Fibroblast of lung (primary cell): ENCODE results near the gene PIP4P1. TPM values are rescaled to one million over a fixed set of nuclear protein-coding genes. Genes with fewer than 3 reads are reported as not detected.
A peak's percentile ranks its signal among the peaks of the same experiment; 100 is the strongest.

Source experiments
- DNase-seq, 2 donors: peaks; one replicate each; pipeline versions ENCODE4 v3.0.0 to v3.0.0-alpha.2; 2010; ENCODE audit warnings: low read depth in 2 of 2
- H2AFZ ChIP-seq: 2 replicates; pipeline ENCODE4 v1.5.1; 2012; ENCODE audit warnings: low read length, control low read depth, inconsistent platforms
- H3K27ac ChIP-seq: 2 replicates; pipeline ENCODE4 v1.5.1; 2011; ENCODE audit warnings: low read length, control low read depth; ENCODE audit not compliant: insufficient read depth
- H3K27me3 ChIP-seq: 2 replicates; pipeline ENCODE4 v1.5.1; 2011; ENCODE audit warnings: mild to moderate bottlenecking, low read length; ENCODE audit not compliant: control insufficient read depth, insufficient read depth
- H3K36me3 ChIP-seq: 2 replicates; pipeline ENCODE4 v1.5.1; 2011; ENCODE audit warnings: low read length; ENCODE audit not compliant: control insufficient read depth, insufficient read depth
- H3K4me1 ChIP-seq: 2 replicates; pipeline ENCODE4 v1.5.1; 2011; ENCODE audit warnings: low read length; ENCODE audit not compliant: control insufficient read depth, insufficient read depth; ENCODE audit errors: extremely low read depth
- H3K4me2 ChIP-seq: 2 replicates; pipeline ENCODE4 v1.5.1; 2011; ENCODE audit warnings: low read length, control low read depth; ENCODE audit not compliant: insufficient read depth; ENCODE audit errors: extremely low read depth
- H3K4me3 ChIP-seq, 4 experiments: fragments of 200-600 bp in 1 of 4; sonication (generic) in 1 of 4; replicated peaks in 1 of 4; 2 replicates each; pipeline ENCODE4 v1.5.1; 2011 to 2016; ENCODE audit warnings: low read length in 4 of 4, low read depth in 3 of 4, mild to moderate bottlenecking in 3 of 4, control low read depth in 2 of 4, inconsistent platforms in 1 of 4, mixed read lengths in 1 of 4; ENCODE audit not compliant: insufficient read depth in 1 of 4; ENCODE audit errors: control extremely low read depth in 1 of 4
- H3K79me2 ChIP-seq: 2 replicates; pipeline ENCODE4 v1.5.1; 2012; ENCODE audit warnings: mild to moderate bottlenecking, low read length, inconsistent platforms; ENCODE audit not compliant: control insufficient read depth, insufficient read depth
- H3K9ac ChIP-seq: 2 replicates; pipeline ENCODE4 v1.5.1; 2011; ENCODE audit warnings: mild to moderate bottlenecking, low read length, control low read depth; ENCODE audit not compliant: insufficient read depth
- H3K9me3 ChIP-seq: 2 replicates; pipeline ENCODE4 v1.5.1; 2012; ENCODE audit warnings: low read depth, low read length; ENCODE audit not compliant: control insufficient read depth, insufficient read depth
- H4K20me1 ChIP-seq: 2 replicates; pipeline ENCODE4 v1.5.1; 2011; ENCODE audit warnings: low read length; ENCODE audit not compliant: control insufficient read depth, insufficient read depth; ENCODE audit errors: extremely low read depth
- EZH2 ChIP-seq: IDR thresholded peaks from 2 replicates; pipeline ENCODE4 v1.5.1; 2012; ENCODE audit warnings: low read length, control low read depth, mild to moderate bottlenecking; ENCODE audit errors: missing control alignments
- polyA plus RNA-seq, 2 donors: library from polyadenylated mRNA; depleted of rRNA in 1 of 2; stranded (reverse) in 1 of 2; unstranded in 1 of 2; fragments of >200 nt; gene quantifications; 2 replicates each; pipeline ENCODE4 v1.2.1, GENCODE V29; 2011 to 2012; ENCODE audit warnings: missing spikeins in 1 of 2
- total RNA-seq: library from RNA; depleted of rRNA; stranded (reverse); fragments of >200 nt; gene quantifications from 2 replicates; pipeline ENCODE4 v1.2.1, GENCODE V29; 2014
- TF ChIP-seq, protein P1 (sequence below), 2 donors: IDR thresholded peaks in 1 of 2; conservative IDR thresholded peaks in 1 of 2; 1 replicate in 1 of 2; 2 replicates in 1 of 2; pipeline ENCODE4 v1.5.1; 2011 to 2012; ENCODE audit warnings: low read length in 2 of 2, control low read depth in 1 of 2, inconsistent platforms in 1 of 2, low read depth in 1 of 2, mild to moderate bottlenecking in 1 of 2

Gene PIP4P1
- total and polyA plus RNA-seq, 2 donors (not counting 1 experiment from before 2014, with no cell fraction given), result 30.9 to 34.9 TPM

DNA sequence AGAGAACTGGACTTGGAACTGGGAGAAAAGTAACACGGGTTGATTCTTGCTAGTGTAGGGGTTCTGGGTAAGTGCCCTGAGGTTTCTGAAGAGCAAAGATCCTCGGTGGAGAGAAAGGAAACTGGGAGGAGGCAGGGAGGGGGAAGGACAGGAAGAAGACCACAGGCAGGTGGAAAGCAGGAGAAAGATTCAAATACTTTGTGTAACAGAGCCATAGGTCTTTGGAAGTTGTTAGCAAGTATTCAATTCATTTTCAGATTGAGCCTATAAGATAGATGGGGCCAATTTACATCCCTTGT lies 9.3 kb upstream of the PIP4P1 start:
- peaks cover 3% of the 10 kb centered on the region for H3K36me3 ChIP-seq
- no peaks in the 10 kb centered on the region for H3K4me1 ChIP-seq
- peaks cover 32% of the 10 kb centered on the region for H3K79me2 ChIP-seq
- no peaks in the 10 kb centered on the region for H3K27me3 ChIP-seq
- TF ChIP-seq EZH2, result no peak
- TF ChIP-seq, protein P1, sequence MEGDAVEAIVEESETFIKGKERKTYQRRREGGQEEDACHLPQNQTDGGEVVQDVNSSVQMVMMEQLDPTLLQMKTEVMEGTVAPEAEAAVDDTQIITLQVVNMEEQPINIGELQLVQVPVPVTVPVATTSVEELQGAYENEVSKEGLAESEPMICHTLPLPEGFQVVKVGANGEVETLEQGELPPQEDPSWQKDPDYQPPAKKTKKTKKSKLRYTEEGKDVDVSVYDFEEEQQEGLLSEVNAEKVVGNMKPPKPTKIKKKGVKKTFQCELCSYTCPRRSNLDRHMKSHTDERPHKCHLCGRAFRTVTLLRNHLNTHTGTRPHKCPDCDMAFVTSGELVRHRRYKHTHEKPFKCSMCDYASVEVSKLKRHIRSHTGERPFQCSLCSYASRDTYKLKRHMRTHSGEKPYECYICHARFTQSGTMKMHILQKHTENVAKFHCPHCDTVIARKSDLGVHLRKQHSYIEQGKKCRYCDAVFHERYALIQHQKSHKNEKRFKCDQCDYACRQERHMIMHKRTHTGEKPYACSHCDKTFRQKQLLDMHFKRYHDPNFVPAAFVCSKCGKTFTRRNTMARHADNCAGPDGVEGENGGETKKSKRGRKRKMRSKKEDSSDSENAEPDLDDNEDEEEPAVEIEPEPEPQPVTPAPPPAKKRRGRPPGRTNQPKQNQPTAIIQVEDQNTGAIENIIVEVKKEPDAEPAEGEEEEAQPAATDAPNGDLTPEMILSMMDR (conservative IDR thresholded peaks at IDR 0.05 in 1 of 2, IDR thresholded peaks at IDR 0.05 in 1 of 2; ENCODE audit: low read depth in 1 of 2, low read length in 2 of 2), result no peak
- peak overlapping the region; percentile 84 for H3K4me2 ChIP-seq
- peak overlapping the region; percentile 75 to 98 (median 82) for H3K4me3 ChIP-seq
- no peak overlapping the region for H3K9ac ChIP-seq
- no peaks in the 10 kb centered on the region for H3K9me3 ChIP-seq
- H4K20me1 ChIP-seq, result no peaks in the 10 kb centered on the region
- no peak for DNase-seq
- H3K27ac ChIP-seq, result peak overlapping the region; percentile 81
- H2AFZ ChIP-seq, result peak overlapping the region; percentile 66

DNA sequence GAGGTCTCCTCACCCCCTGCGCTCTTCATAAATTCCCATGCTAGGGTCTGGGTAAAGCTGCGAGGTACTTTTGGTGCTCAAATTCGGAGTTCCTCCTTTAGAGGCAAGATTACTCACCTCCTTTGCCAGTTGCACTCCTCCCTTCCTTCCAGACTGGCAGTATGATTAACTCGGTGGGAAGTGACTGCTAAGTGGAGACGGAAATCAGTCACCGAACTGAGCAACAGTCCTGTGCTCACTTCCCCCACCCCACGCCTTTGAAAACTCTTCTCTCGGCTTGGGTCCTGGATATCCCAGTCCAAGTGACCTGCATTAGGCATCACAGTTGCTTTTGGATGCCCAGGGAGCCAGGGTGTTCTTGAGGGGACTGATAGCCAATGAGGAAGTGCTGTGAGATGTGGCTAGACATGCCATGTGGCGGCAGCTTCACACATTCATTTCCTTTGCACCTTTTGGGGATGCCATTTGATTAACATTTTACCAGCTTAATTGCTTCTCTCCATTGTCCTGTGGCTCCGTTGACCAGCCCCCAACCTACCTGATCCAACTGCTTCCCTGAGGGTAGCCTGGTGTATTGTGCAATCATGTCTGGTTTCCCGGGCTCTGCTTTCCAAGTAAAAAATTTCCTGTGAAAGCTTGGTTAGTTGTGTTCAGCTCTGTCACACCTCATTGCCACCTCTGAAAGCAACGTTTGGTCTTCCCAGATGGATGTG lies 8.8 kb upstream of the PIP4P1 start:
- no peaks in the 10 kb centered on the region for H3K9me3 ChIP-seq
- peak overlapping the region; percentile 76 for H3K9ac ChIP-seq
- H3K4me1 ChIP-seq, result no peaks in the 10 kb centered on the region
- DNase-seq, result peak; percentile 55 to 68
- TF ChIP-seq, protein P1 (conservative IDR thresholded peaks at IDR 0.05 in 1 of 2, IDR thresholded peaks at IDR 0.05 in 1 of 2; ENCODE audit: low read depth in 1 of 2, low read length in 2 of 2), result no peak
- TF ChIP-seq EZH2, result no peak
- H3K79me2 ChIP-seq, result peaks cover 32% of the 10 kb centered on the region
- peaks cover 2% of the 10 kb centered on the region for H3K36me3 ChIP-seq
- H3K27ac ChIP-seq, result peak overlapping the region; percentile 81
- H3K4me3 ChIP-seq, result peak overlapping the region; percentile 75 to 98 (median 82)
- H3K27me3 ChIP-seq, result no peaks in the 10 kb centered on the region
- H3K4me2 ChIP-seq, result peak overlapping the region; percentile 84
- no peaks in the 10 kb centered on the region for H4K20me1 ChIP-seq
- H2AFZ ChIP-seq, result peak overlapping the region; percentile 66

DNA sequence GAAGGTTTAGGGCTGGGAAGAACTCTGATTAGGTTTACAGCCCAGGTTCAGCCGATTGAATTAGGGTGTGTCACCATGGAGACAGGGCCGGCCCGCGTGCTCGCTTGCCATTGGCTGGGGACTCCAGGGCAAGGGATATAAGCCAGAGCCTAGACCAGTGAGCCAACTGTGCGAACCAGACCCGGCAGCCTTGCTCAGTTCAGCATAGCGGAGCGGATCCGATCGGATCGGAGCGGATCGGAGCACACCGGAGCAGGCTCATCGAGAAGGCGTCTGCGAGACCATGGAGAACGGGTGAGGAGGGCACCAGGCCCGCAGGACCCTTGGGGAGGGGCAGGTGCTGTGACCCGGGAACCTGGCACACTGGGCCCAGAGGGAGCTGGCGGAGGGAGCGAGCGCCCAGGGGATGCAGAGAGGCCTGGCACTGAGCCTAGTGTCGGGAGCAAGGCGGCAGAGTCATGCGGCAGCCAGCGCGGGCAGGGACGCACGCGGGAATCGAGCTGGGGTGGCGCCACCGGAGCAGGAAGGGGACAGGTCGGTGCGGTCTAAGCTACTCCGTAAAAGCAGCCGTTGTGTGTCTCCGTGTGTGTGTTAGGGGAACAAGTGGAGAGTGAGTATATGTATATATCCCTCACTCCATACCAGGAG lies 8.1 kb upstream of the PIP4P1 start, which contains the start of gene PNP:
TSS of gene PNP (plus strand) at position 165 of the 648 bp plus-strand sequence. CDS start at position 284, 119 bp downstream.
- no peaks in the 10 kb centered on the region for H3K27me3 ChIP-seq
- H3K27ac ChIP-seq, result peak within 1 kb of the TSS; percentile 81
- peak; percentile 83 to 87 for DNase-seq
- H2AFZ ChIP-seq, result peak within 1 kb of the TSS; percentile 66
- peaks cover 32% of the 10 kb centered on the region for H3K79me2 ChIP-seq
- peak within 1 kb of the TSS; percentile 84 for H3K4me2 ChIP-seq
- peak within 1 kb of the TSS; percentile 75 to 98 (median 82) for H3K4me3 ChIP-seq
- H3K4me1 ChIP-seq, result no peaks in the 10 kb centered on the region
- TF ChIP-seq EZH2, result no peak
- TF ChIP-seq, protein P1 (conservative IDR thresholded peaks at IDR 0.05 in 1 of 2, IDR thresholded peaks at IDR 0.05 in 1 of 2; ENCODE audit: low read depth in 1 of 2, low read length in 2 of 2), result no peak
- no peaks in the 10 kb centered on the region for H4K20me1 ChIP-seq
- no peaks in the 10 kb centered on the region for H3K36me3 ChIP-seq
- peak within 1 kb of the TSS; percentile 76 for H3K9ac ChIP-seq
- no peaks in the 10 kb centered on the region for H3K9me3 ChIP-seq
